Erythroblast (primary cell): ENCODE measurements around the gene UTRN.

Source experiments
- DNase-seq, 2 experiments: peaks; one replicate each; lab custom pipeline; 2025; lab: John Stamatoyannopoulos, UW
- GATA1 ChIP-seq: IDR thresholded peaks from 2 replicates; pipeline ENCODE4 v1.6.1; 2011; ENCODE audit warnings: low read depth, mild to moderate bottlenecking, control low read depth, low read length, moderate library complexity
- POLR2A ChIP-seq: IDR thresholded peaks from 2 replicates; pipeline ENCODE4 v1.6.1; 2011; ENCODE audit warnings: mild to moderate bottlenecking, low read length

Gene UTRN

GRCh38 chr6:144295211-144295610, 10.1 kb downstream of the UTRN start:
- TF ChIP-seq POLR2A, result no peak
- TF ChIP-seq GATA1, result no peak
- no peak for DNase-seq

GRCh38 chr6:144295981-144296767, 11.0 kb downstream of the UTRN start:
- TF ChIP-seq POLR2A (no peak), GATA1 (no peak)
- no peak for DNase-seq

DNA sequence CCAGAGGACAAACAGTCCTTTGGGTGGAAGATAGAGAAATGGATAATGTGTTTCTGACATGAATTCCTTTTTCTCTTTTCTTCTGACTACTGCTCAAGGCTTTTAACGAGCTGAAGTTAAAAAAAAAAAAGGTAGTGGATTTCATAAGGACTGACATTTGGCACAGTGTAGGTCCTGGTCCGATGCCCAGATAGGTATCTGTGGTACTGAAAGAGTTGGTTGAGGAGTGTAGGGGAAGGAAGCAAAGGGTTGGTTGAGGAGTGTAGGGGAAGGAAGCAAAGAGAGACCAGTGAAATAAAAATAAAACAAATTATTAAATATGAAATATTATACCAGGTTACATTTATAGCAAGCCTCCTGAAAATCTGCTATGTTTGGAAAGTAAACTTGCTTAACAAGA, 11.8 kb downstream of the UTRN start:
- TF ChIP-seq GATA1, result no peak
- no peak for TF ChIP-seq POLR2A
- no peak for DNase-seq

- no peak for DNase-seq
- TF ChIP-seq POLR2A (no peak), GATA1 (no peak)
Measured at GRCh38 chr6:144297511-144298100, 12.5 kb downstream of the UTRN start.

DNA sequence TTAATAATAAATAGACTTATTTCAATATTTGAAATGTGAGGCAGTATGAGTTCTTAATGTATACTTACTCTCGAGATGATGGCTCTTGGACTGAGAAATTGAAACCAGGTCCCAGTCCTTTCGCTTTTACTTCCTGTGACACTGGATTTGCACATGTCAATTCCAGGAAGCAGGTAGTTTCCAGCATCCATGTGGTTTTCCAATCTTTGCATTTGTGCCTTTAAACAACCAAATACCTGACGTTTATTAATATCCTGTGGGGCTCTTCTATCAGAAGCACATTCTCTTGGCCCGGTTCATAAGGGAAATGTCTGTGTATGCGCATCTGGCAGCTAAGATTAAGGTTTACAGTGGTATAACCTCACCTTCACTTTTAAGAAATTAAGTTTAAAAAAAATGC, 13.1 kb downstream of the UTRN start:
- TF ChIP-seq GATA1 (no peak), POLR2A (no peak)
- no peak for DNase-seq

GRCh38 chr6:144298916-144299315, 13.8 kb downstream of the UTRN start:
- TF ChIP-seq GATA1 (no peak), POLR2A (no peak)
- DNase-seq, result no peak

DNA sequence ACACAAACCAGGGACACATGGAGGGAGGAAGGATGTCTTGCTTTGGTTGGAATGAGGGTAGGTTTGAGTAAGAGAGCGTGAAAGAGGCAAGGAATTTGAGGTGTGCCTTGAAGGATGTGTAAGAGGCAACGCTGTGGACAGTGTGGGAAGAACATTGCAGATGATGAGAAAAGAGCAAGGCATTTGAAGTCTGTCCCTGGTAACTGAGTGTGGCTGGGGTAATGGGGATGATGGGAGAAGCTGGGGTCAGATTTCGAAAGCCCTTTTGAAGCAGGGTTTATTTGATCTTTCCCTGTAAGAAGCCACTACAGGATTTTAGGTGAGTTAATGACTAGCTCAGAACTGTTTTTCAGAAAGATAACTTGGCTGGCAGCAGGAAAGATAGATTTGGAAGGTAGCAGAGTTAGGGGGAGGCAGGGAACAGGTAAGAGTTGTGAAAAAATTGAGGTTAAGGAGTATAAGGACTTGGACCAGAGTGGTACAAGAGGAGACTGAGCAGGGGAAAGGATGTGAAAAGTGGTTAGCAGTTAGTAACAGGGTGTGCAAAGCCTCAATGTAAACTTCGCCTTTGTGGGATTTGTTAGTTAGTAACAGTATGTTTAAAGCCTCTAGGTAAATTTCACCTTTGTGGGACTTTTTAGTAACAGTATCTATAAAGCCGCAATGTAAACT, 17.7 kb downstream of the UTRN start:
- TF ChIP-seq GATA1 (no peak), POLR2A (no peak)
- no peak for DNase-seq

DNA sequence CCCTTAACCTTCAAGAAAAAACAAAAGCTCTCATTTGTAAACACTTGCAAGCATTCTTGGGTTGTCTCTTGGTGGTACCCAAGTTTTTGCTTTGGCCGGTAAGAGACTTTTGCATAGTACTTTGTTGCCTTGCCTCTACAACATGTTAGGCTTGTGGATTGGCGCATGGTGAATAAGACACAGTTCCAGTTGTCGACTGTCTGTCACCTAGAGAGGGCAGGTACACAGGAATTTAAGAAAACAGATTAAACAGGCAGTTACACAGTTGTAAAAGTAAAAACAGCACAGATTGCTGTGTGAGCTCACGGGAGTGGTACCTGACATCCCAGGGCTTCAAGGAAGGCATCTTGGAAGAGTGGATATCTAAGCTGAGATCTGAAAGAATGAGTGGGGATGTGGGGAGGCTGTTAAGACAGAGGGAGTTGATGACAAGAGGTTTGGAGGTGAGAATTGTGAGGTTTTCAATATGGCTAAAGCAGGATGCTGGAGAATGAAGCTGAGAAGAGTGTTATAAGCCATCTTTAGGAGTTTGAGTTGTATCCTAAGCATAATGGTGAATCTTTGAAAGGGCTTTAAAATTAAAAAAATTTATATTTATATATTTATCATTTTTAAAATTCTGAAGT, 19.2 kb downstream of the UTRN start:
- DNase-seq, result no peak
- no peak for TF ChIP-seq POLR2A
- no peak for TF ChIP-seq GATA1

DNA sequence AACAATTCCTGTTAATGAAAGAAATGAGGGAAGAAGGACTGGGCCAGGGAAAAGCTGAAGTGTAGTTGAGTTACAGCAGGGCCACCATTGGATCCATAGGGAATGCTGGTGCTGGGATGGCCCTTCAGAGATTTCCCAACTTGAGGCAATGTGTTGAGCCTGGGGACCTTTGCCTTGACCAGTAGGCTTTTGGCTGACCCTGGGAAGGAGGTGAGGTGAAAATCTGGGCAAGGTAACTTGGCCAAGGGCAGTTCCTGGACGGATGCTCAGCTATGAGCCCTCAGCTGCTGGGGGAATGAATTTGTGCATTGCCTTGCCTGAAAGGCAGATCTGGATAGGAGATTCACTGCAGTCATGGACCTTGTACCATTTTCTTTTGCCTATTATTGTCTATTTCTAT, 20.4 kb downstream of the UTRN start:
- no peak for DNase-seq

GRCh38 chr6:144305985-144306384, 20.9 kb downstream of the UTRN start:
- TF ChIP-seq GATA1, result no peak
- no peak for TF ChIP-seq POLR2A
- DNase-seq, result no peak

More for the DNA sequence above, 20.4 kb downstream of the UTRN start:
- TF ChIP-seq GATA1 (no peak), POLR2A (no peak)

- DNase-seq, result no peak
- no peak for TF ChIP-seq GATA1
- no peak for TF ChIP-seq POLR2A
Measured at GRCh38 chr6:144307880-144308279, 22.7 kb downstream of the UTRN start.

GRCh38 chr6:144310765-144311164, 25.6 kb downstream of the UTRN start:
- DNase-seq, result no peak
- TF ChIP-seq GATA1, result no peak
- TF ChIP-seq POLR2A, result no peak

- DNase-seq, result no peak
- no peak for TF ChIP-seq POLR2A
- no peak for TF ChIP-seq GATA1
Measured at GRCh38 chr6:144311361-144311760, 26.2 kb downstream of the UTRN start.
